HG03571 (cell line): ENCODE results near the gene CA12.

Experiments
- ATAC-seq: cut with Tn5 transposase; IDR thresholded peaks from one replicate; pipeline ENCODE4 v1.9.1; 2021; ENCODE audit not compliant: unreplicated experiment

Gene CA12

DNA sequence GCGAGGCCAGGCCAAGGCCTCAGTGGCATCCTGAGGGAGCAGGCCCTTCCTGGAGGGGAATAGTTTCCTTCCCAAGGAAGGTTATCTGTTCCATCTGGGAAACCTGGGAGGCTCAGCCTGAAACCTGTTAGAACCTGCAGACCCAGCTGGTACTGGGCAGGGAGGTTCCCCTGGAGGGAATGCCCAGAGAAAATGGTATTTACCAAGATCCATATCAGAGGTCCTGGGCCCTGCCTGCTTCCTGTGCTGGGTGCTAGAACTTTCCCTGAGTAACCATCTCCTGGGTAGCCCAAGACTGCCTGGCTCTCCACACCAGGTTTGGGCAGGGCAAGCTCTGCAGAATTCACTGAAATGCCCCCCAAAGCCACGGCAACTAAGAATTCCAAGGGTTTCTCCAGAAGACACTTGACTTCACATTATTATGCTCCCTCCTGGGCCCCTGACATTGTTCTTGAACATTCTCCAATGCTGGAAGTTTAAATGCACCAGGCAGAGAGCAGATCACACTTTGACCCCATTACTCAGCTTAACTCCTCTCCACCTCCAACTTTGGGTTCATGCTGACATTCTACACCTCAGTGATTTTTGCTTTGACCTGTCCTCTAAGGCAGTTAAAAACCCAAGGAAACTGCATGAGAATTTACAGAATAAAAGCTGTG lies 2.0 kb downstream of the CA12 start:
- no peak for ATAC-seq

DNA sequence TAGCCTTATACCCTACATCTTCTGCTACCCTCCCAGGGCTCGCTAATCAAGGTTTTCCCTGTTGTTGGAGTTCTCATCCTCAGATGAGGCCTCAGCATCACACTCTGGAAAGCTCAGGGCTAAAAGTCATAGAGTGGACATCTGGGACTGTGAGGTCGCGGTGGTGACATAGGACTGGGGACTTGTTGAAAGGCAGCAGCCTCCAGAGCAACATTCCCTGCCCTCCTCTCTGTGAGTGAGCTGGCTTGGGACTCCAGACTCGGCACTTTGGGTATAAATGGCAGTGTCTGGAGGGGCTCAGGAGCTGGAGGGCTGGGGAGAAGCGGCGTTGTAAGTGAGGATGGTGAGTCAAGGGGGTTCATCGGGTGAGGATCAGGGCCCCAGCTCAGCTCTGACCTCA lies 2.7 kb downstream of the CA12 start:
- ATAC-seq: no peak

DNA sequence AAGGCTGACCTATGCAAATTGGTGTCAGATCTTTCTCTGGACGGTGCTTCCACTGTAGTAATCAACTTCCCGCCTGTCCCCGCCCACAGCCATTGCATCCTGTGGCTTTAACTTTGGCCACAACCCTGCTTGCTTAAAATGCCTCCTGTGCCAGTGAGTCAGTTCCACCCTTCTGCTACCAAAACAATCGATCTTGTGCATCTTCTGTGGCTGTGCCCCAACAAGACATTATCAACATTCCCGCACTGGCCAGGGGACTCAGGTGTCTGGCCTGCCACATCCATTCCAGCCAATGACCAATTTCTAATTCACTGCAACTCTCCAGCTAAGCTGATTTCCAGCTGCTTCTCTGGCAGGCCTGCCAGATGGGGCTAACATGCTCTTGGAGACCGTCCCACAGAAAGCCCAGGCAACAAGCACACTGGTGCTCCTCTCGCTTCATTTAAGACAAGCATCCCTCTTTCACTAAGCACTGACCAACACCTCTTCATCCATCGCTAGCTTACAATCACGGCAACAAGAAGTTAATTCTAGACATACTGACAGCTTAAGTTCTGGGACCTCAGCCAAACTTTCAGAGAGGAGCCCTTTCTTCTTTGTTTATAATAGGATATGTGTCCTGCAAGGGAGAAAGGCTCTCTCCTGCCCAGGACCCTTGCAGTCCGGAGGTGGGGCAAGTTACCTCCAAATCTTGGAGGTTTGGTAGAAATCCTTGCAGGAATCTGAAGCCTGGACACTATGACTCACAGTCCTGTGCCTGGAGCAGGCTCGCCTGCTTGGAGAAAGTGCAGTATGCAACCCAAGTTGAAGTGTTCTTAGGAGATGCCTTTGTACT lies 6.7 kb downstream of the CA12 start:
- ATAC-seq: no peak

DNA sequence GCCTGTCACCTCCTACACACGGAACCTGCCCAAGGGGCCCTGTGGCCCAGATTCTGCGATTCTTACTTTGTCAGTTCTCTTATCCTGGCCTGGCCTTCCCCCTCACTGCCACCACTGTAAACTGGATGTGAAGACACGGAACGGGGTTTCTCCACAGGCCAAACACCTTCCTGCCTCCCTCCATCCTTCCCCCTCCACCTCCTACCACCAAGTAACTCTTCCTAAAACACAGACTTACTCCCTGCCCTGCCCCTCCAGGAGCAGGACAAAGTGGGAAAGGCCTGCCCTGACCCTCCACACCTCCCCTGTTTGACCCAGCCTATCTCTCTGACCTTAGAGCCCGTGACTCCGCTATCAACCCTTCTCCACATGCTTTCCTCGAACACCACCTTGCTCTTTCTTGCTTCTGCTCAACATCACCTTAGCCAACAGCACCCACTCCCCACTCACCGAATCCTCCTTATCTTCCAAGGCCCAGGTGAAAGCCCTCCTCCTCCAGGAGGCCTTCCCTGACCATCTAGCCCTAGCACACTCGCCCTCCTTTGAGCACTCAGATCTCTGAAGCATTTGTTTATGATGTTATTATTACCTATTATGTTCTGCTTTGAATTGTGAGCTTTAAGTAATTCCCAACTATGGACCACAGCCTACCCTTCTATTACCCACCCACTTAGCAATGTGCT lies 7.6 kb downstream of the CA12 start:
- ATAC-seq: no peak

DNA sequence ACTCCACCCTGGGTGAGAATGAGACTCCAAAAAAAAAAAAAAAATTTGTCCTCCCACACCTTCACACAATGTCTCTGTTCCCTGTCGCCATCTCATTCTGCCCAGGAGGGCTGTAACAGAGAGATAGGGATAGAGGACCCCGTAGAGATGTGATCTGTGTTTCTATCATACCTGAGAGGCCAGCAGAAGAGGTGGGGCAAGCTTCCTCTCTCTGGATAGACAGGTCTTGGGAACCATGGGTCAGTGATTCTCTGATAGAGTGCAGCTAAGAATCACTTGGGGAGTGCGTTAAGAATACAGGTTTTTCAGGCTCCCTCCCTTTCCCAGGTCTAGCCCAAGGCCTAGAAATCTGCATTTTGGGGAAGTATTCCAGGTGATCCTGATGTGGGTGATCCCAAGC lies 8.3 kb downstream of the CA12 start:
- ATAC-seq: no peak

DNA sequence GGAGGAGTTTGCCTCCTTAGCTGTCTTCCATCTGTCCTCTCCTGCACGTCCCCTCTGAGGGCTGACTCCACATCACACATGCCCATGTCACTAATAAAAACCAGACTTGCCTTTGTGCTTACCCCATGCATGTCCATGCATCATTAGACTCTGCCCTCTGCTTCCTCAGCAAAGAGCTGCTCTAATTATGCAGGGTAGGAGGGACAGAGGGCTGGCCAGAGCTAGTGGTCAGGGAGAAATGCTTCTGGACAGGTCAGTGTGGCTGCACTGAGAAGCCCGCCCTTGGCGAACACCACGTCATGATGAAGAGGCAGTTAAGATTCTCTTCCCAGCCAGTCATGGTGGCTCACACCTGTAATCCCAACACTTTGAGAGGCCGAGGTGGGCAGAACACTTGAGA lies 8.9 kb downstream of the CA12 start:
- no peak for ATAC-seq

DNA sequence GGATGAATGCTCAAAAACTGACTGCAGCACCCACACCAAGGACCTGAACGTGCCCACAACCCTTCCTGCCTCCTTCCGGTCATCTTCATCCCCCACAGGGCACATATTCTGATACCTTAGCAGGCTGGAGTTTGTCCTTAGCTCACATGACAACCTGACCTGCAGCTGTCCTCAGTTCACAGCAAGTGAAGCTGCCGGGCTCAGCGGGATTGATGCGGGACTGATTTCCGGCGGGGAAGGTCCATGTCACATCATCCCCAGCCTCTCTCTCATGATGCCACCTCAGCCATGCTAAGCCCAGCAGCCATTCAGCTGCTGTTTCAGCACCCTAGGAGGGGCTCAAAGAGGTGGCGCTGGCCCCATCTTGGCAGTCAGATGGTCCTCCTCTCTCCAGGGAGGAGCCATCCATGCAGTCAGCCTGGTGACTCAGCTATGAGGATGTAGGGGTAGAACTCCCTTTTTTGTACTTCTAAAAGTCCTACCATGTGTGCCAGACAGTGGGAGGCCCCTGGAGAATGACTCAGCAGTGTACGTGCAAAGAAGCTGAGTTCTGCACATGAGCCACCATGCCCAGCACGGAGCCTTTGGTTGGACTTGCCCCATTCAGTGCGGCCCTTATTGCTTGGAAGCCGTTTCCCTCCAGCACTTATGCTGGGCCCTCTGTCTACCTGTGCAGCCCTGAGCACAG lies 9.5 kb downstream of the CA12 start:
- ATAC-seq: no peak

DNA sequence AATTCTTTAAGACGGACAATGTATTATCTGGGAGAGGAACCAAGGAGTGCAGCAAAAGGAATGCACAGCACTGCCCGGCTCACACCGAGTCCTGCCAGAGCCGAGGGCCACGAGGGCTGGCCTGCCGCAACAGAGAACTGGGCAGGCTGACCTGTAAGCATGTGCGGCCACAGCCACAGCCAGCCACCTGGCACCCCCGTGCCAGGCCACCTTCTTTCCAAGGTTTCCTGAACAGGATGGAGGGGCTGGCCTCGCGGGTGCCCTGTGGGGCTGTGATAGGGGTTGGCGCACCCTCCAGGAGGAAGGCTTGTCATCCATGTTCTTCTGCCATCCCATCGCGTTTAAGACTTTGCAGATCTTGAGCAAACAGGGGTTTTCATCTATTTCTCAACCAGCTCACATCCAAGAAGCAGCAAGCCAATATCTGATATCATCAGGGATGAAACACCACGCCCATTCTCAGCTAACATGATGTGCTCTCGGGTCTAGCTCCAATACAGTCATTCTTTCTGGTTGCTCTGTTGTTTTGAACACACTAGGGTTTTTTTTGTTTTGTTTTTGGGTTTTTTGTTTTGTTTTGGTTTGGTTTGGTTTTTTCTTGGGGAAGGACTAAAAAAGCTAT lies 10.2 kb downstream of the CA12 start:
- ATAC-seq: no peak

DNA sequence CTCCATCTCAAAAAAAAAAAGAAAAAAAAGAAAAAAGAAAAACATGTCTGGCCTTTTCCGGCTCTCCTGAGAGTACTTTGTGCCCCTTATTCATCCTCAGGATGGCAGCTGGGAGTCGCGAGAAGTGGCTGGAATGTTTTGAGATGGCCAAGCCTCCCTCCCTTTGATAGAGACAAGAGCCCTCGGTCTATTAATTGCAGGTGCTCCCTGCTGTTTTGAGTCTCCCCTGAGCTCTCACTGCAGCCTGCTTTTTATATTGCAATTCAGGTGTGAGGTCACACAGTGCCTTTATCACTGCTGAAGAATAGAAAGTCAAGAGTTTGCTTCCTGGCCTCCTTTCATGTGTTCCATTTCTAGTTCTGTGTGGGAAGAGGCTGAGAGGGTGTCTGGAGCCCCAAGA lies 10.9 kb downstream of the CA12 start:
- ATAC-seq: no peak

DNA sequence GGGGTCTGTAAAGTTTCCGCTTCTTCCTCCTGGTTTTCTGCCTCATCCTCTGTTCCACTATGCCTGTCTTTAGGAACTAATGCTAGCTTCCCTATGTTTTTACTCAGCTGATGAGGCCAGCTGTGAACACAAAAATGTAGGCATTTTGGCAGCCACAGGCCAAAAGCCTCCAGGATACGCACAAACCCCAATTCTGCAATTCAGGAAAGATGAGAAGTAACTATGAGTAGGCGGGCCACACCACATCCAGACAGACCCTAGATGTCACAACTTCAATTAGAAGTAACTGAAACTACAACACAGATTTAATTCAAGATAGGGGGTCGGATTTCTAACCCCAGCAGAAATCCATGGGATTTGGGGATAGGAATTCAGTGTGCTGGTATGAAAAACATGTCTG lies 11.9 kb downstream of the CA12 start:
- no peak for ATAC-seq

DNA sequence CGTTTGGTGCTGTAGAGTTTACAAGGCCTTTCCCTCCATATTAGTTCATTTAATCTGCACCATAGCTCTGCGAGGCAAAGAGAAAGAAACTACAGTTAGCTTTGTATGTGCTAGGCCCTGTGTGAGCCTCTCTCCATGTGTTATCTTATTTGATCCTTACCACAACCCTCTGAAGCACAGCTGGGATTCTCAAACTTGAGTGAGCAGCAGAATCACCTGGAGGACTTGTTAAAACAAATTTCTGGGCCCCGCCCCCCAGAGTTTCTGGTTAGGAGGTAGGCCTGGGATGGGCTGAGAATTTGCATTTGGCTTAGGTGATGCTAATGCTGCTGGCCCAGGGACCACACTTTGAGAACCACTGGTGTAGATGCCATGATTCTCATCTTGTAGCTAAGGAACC lies 12.3 kb downstream of the CA12 start:
- no peak for ATAC-seq

DNA sequence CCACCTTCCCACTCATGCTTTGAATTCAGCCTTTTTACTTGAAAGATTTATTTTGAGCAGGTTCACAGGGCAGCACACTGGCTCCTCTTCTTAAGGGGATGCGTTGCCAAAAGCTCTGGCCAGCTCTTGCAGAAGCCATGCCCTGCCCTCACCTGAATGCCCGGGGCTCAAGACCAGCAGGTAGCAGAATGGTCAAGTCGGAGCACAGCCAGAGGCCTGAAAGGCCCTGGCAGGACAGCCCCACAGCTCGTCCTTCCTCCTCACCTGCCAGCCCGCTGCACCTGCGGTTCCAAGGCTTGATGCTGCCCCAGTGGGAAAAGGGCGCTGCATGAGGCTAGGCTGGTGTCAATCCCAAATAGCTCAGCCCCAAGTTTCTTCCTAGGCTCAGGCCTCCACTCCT lies 13.1 kb downstream of the CA12 start:
- ATAC-seq: no peak

DNA sequence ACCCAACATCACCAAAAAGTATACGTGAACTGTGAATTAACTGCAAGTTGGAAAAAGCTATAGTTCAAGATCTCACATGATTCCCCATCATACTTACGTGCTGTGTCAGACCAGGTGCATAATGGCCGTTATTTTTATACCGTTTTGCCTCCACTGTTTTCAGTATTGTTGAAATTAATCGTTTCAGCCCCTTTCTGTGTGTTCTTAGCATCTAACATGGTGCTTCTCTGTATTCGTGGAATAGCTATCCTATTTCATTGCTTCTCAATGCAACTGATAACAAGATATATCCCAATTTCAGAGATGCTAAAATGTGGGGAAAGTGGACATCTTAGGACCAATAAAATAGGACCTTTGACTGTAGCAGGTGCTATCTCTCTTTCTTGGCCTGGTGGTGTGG lies 13.7 kb downstream of the CA12 start:
- no peak for ATAC-seq

DNA sequence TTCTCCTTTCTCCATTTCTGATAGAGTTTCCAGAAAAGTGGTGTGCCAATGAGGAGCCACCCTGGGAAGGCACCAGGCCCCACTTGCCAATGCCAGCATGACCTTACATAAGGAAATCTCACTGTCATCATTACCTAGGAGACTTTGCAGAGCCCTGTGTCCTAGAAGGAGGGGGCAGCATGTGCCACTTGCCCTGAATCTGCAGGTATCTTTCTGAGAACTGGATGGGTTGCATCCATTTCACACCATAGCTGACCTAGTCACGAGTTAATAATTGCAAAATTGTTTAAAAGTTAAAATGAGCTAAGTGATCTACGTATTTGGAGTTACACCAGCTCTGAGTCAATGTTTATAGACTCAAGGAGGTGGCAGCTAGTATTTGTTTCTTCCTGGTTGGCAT lies 14.3 kb downstream of the CA12 start:
- ATAC-seq: no peak

DNA sequence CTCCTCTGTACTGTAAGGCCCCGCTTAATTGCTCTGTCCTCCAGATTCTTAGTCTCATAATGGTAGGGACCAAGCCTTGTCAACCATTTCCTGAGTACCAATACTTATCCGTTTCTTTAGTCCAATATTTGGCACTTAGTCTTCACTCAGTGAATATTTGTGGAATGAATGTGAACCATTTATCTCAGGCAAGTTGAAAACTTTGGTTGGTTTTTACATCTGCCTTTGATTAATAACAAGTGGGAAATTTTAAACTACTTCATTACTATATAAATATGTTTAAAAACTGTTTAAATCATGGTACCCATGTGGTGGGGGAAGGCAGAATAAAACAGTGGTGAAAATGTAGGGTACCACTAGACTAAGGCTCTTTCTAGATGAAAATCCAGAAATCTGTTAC lies 15.2 kb downstream of the CA12 start:
- no peak for ATAC-seq

DNA sequence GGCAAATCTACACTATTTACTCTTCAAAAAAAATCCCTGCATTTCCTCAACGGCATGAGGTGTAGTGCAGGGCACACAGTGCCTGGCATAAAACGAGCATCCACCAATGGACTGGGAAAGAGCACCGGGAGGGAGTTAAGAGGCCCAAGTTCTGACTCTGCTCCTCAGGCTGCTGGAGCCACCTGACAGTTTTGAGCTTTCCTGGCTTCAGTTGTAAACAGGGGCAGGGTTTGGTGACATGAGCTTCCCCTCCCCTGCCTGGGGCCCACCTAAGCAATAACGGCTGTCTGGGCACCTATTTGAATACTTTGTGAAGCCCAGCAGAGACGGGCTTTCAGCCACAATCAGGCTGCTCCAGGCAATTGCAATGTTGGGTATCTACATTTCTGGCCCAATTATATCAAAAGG lies 16.4 kb downstream of the CA12 start:
- no peak for ATAC-seq

DNA sequence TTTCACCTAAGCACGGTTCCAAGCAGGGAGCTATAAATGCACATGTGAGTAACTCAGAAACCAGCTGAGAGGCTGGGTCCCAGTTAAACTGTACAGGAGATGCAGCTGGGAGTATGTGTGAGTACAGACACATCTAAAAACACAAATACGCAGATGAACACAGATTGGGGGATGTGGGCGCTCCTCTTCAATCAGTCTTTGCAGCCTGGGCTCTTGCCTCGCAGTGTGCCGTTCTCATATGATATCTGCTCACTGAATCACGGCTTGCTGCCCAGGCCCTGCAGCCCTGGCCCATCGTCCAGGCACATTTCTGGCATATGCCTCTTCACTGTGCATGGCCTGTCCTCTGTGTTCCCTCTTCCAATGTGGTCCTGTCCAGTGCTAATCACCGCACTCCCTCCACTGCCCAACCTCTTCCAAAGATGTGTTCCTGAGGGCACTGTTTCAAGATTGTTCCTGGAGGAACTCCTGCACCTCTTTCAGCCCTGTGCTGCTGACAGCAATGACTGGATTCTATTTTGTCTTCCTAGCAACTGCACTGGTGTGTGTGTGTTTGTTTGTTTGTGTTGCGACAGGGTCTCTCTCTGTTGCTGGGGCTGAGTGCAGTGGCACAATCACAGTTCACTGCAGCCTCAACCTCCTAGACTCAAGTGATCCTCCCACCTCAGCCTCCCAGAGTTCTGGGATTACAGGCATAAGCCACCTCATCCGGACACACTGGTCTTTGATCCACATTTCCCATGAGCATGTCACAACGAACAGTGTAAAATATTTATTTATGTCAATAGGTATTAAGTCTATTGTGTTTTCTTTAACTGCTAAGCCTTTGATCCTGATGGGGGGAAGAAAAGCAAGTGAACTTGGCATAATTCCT lies 17.0 kb downstream of the CA12 start:
- ATAC-seq: no peak

DNA sequence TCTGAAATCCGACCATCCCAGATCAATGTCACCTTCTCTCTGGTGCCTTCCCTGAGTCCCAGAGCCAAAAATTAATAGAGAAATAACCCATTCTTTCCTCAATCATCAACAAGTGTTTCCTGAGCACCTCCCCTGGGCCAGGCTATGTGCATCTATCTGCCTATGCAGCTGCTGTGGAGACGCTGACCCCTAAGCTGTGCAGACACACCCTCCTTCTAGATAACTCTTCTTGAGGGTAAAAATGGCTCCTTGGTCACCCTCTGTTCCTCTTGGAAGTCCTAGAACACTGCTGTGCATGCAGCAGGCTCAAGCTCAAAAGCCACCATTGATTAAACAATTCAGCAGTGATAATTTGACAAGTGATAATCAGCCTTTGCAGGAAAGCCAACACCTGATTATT lies 18.4 kb downstream of the CA12 start:
- ATAC-seq: no peak

DNA sequence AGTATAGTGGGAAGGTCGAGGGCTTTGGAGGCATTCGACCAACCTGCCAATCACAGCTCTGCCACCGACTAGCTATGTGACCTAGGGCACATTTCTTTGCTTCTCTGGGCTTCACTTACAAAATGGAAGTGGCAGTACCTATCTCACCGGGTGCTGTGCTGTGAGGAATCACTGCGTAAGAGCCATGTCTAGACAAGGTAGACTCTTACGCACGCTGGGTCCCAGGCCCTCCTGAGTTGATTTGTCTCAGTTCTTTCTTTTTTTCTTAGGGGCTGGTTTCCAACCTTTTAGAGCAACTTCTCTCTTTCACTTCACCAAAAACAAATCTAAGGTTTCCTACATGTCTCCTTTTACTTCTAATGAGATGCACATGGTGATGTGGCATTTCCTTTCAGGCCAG lies 18.8 kb downstream of the CA12 start:
- no peak for ATAC-seq

DNA sequence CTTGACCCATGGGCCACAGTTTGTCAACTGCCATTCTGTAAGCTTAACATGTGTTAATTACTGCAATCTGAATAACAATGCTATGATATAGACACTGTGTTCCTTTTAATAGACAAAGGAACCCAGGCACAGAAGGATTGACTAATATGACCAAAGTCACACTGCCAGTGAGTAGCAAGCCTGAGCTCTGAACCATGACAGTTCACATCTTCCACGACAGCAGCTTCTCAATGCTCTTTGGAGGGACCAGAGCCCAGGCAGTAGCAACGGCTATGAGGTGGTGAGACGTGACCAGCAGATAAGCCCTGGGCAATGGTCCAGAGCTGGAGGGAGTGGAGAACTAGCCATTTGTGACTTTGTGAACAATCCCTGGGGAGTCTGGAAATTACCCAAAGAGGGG lies 19.4 kb downstream of the CA12 start:
- ATAC-seq: no peak
